GM12878 (cell line): ENCODE measurements around the gene CLCC1. TPM values are rescaled to one million over a fixed set of nuclear protein-coding genes. Genes with fewer than 3 reads are reported as not detected.

Experiments
- ATAC-seq: fragments of 200-7000 bp; cut with Tn5 transposase; 3 replicates; pipeline ENCODE4 v1.9.1; 2020; ENCODE audit warnings: mild to moderate bottlenecking, moderate library complexity
- BruUV-seq: library from RNA; stranded (reverse); fragments of 400-500 nt; replicated peaks from 2 replicates; lab custom pipeline; 2021; lab: Mats Ljungman, UMichigan
- CTCF ChIA-PET: fragments of 300-600 bp; sonication (Branson Sonifier 250); formaldehyde crosslinking; extraction: SDS; loops from one replicate; lab custom pipeline; 2021; ENCODE audit warnings: inconsistent platforms; lab: Yijun Ruan, JAX
- POLR2A ChIA-PET: fragments of 350-600 bp; formaldehyde crosslinking; extraction: SDS; loops from one replicate; lab custom pipeline; 2021; ENCODE audit warnings: inconsistent platforms; lab: Charles Lee
- RAD21 ChIA-PET: fragments of 300-600 bp; sonication (Branson Sonifier 250); formaldehyde crosslinking; loops from one replicate; lab custom pipeline; 2023; ENCODE audit warnings: antibody characterized with exemption; ENCODE audit not compliant: unreplicated experiment; lab: Charles Lee
- SMC1A ChIA-PET: fragments of 300-600 bp; sonication (Branson Sonifier 250); formaldehyde crosslinking; loops from one replicate; lab custom pipeline; 2023; ENCODE audit not compliant: unreplicated experiment, uncharacterized antibody; lab: Charles Lee
- DNase-seq: peaks from one replicate; pipeline ENCODE4 v3.0.0-alpha.2; 2011; ENCODE audit warnings: low read depth, low spot score
- FAIRE-seq: peaks from 3 replicates; lab custom pipeline; 2011; peaks lifted over from hg19 to GRCh38; lab: Jason Lieb, UNC
- H2AFZ ChIP-seq: 2 replicates; pipeline ENCODE4 v1.6.0; 2011; ENCODE audit warnings: low read depth, low read length, control low read depth; ENCODE audit not compliant: control insufficient read depth
- H3K27ac ChIP-seq: 2 replicates; pipeline ENCODE4 v1.5.1; 2011; ENCODE audit warnings: control low read depth; ENCODE audit not compliant: control insufficient read depth, insufficient read depth
- H3K27me3 ChIP-seq, 2 experiments: replicated peaks in 1 of 2; 2 replicates each; pipeline versions ENCODE4 v1.6.0 to v1.6.1; 2011; ENCODE audit warnings: low read length in 1 of 2; ENCODE audit not compliant: control insufficient read depth in 2 of 2, insufficient read depth in 2 of 2
- H3K36me3 ChIP-seq, 2 experiments: 2 replicates each; pipeline ENCODE4 v1.5.1; 2011; ENCODE audit warnings: low read length in 1 of 2; ENCODE audit not compliant: control insufficient read depth in 2 of 2, insufficient read depth in 2 of 2
- H3K4me1 ChIP-seq: 2 replicates; pipeline ENCODE4 v1.6.1; 2011; ENCODE audit warnings: mild to moderate bottlenecking, low read length, moderate library complexity, mixed read lengths; ENCODE audit not compliant: control insufficient read depth, insufficient read depth
- H3K4me2 ChIP-seq: 2 replicates; pipeline ENCODE4 v1.6.0; 2011; ENCODE audit warnings: control low read depth; ENCODE audit not compliant: control insufficient read depth, insufficient read depth
- H3K4me3 ChIP-seq: fragments of 200-600 bp; sonication (generic); 2 replicates; pipeline ENCODE4 v1.5.1; 2016
- H3K79me2 ChIP-seq: 2 replicates; pipeline ENCODE4 v1.6.0; 2011; ENCODE audit warnings: low read length; ENCODE audit not compliant: control insufficient read depth, insufficient read depth
- H3K9ac ChIP-seq: 2 replicates; pipeline ENCODE4 v1.8.0; 2011; ENCODE audit warnings: low read length, control low read depth, mixed read lengths; ENCODE audit not compliant: control insufficient read depth, insufficient read depth
- H3K9me3 ChIP-seq: replicated peaks from 3 replicates; pipeline ENCODE4 v1.5.1; 2011; ENCODE audit warnings: mild to moderate bottlenecking, low read length; ENCODE audit not compliant: control insufficient read depth, insufficient read depth
- H4K20me1 ChIP-seq: 2 replicates; pipeline ENCODE4 v1.6.0; 2011; ENCODE audit not compliant: control insufficient read depth, insufficient read depth
- IKZF2 ChIP-seq, 2 experiments: fragments of 450-650 bp; IDR thresholded peaks; 2 replicates each; pipeline ENCODE4 v1.6.1; 2017; ENCODE audit warnings: mild to moderate bottlenecking in 2 of 2, moderate library complexity in 2 of 2
- WGBS: methylation state at CpG from one replicate; pipeline ENCODE4 v1.1.6; 2016; ENCODE audit warnings: low lambda C conversion rate; ENCODE audit not compliant: insufficient replicate concordance, insufficient coverage; ENCODE audit errors: missing lambda C conversion rate; 5-methylcytosine and 5-hydroxymethylcytosine counted together
- in situ Hi-C: fragments of 300-500 bp; cut with MboI; formaldehyde crosslinking; loops from 9 replicates; pipeline ENCODE4 v1.14.3; 2018; ENCODE audit warnings: mixed read lengths
- intact Hi-C: fragments of 100-400 bp; cut with micrococcal nuclease; formaldehyde crosslinking; loops from one replicate; pipeline ENCODE4 v1.14.2; 2022; ENCODE audit not compliant: unreplicated experiment
- polyA plus RNA-seq, 11 experiments: library from polyadenylated mRNA; depleted of rRNA in 4 of 11; unstranded in 6 of 11; stranded (reverse) in 5 of 11; fragments of >200 nt; fragmentation: Nextera tagmentation in 4 of 11; fragmentation: Illumina TruSeq in 1 of 11; extraction: Ambion mirVana in 4 of 11; extraction: Trizol in 1 of 11; gene quantifications; 1 replicate in 1 of 11; 2 replicates in 10 of 11; pipeline versions ENCODE4 v1.2.1 to v1.2.3, GENCODE V29; 2011 to 2016; ENCODE audit warnings: inconsistent platforms in 2 of 11, missing spikeins in 2 of 11, low read depth in 1 of 11
- total RNA-seq, 4 experiments: library from RNA; depleted of rRNA in 3 of 4; stranded (reverse); fragments of >200 nt in 3 of 4; fragmentation: Illumina TruSeq in 1 of 4; extraction: Trizol in 1 of 4; gene quantifications; 2 replicates each; pipeline versions ENCODE4 v1.2.1 to v1.2.3, GENCODE V29; 2013 to 2021
- TF ChIP-seq, protein P1 (sequence below): fragments of 450-650 bp; IDR thresholded peaks from 2 replicates; pipeline ENCODE4 v1.6.1; 2016; ENCODE audit warnings: mild to moderate bottlenecking

Gene CLCC1
- total and polyA plus RNA-seq, 10 of the 15 experiments (the other 5 are each of a cell fraction or from before 2014, with no cell fraction given): 11.9 to 25.8 (median 16.1) TPM

DNA sequence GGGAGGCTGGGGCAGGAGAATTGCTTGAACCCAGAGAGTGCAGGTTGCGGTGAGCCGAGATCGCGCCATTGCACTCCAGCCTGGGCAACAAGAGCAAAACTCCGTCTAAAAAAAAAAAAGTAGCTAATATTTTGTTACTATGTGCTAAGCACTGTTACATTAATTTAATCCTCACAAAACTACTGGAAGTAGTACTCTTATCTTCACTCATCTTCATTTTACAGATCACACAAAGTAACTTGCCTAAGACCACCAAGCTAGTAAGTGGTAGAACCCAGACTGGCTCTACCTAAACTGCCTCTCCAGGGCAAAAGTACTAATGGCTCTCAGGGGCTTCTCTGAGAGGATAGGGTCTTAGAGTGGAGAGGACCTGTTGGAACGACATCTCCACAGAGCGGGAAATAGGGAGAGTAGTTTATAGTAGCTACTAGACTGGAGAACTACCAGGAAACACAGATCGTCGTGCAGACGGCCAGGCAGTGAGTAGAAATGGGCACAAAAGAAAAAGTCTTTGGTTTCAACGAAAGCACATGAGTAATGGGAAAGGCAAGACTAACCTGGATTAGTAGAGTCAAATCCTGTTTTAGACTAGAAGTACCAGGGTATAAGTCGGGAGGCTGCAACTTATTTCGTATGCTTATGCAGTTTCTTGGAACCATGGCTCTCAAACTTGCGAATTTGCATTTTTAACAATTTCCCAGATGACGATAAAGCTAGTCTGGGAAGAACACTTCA, 1.4 kb downstream of the CLCC1 start:
- peak overlapping the region; percentile 96 for H3K4me2 ChIP-seq
- no peaks in the 10 kb centered on the region for H3K9me3 ChIP-seq
- peaks cover 17% of the 10 kb centered on the region for H3K4me1 ChIP-seq
- no peaks in the 10 kb centered on the region for H4K20me1 ChIP-seq
- ATAC-seq: no peak
- peak; percentile 65 for FAIRE-seq
- peak overlapping the region; percentile 78 for H3K4me3 ChIP-seq
- H3K27me3 ChIP-seq: no peaks in the 10 kb centered on the region
- ChIA-PET SMC1A (interaction anchor here (0.5 to 2.4 kb wide), 7 partner anchors 8 to 266 kb away, joined by 3 to 6 read pairs (median 4); partner anchors contain the start of gene WDR47), RAD21 (interaction anchor here (0.7 to 1.4 kb wide), 3 partner anchors 23 to 151 kb away, joined by 4 to 5 read pairs (median 4); no protein-coding TSS in a partner anchor), CTCF (interaction anchor here (1.0 to 1.9 kb wide), 5 partner anchors 67 to 151 kb away, joined by 3 to 6 read pairs (median 4); a partner anchor contains a TSS), POLR2A (interaction anchor here (0.6 to 1.4 kb wide), 11 partner anchors 9 to 1052 kb away, joined by 3 to 7 read pairs (median 3); no protein-coding TSS in a partner anchor)
- intact Hi-C loops: loop anchor here (5.0 kb wide), 1 partner anchor 150 kb away; the partner anchor contains the start of gene ELAPOR1
- no peaks in the 10 kb centered on the region for H3K36me3 ChIP-seq
- in situ Hi-C loops: no loop called here
- WGBS: 46% methylated on average over 15 of the region's 15 CpGs
- H3K79me2 ChIP-seq: peaks cover 28% of the 10 kb centered on the region
- peak overlapping the region; percentile 85 for H3K9ac ChIP-seq
- peak overlapping the region; percentile 90 for H3K27ac ChIP-seq
- TF ChIP-seq, protein P1, sequence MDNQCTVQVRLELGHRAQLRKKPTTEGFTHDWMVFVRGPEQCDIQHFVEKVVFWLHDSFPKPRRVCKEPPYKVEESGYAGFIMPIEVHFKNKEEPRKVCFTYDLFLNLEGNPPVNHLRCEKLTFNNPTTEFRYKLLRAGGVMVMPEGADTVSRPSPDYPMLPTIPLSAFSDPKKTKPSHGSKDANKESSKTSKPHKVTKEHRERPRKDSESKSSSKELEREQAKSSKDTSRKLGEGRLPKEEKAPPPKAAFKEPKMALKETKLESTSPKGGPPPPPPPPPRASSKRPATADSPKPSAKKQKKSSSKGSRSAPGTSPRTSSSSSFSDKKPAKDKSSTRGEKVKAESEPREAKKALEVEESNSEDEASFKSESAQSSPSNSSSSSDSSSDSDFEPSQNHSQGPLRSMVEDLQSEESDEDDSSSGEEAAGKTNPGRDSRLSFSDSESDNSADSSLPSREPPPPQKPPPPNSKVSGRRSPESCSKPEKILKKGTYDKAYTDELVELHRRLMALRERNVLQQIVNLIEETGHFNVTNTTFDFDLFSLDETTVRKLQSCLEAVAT: peak; percentile 80
- no peak for TF ChIP-seq IKZF2 (IDR thresholded peaks at IDR 0.05)
- no peak for DNase-seq
- no TSS peak for BruUV-seq
- no peak overlapping the region; the same call in 1 of the 2 replicates for H2AFZ ChIP-seq
